Activated T-helper 17 cell treated with anti-CD3 and anti-CD28 coated beads, Interleukin-2, amount 50 U/mL, for 72 hours (primary cell): ENCODE data around the gene RHOC. TPM values are rescaled to one million over a fixed set of nuclear protein-coding genes. Genes with fewer than 3 reads are reported as not detected.
A peak's percentile ranks its signal among the peaks of the same experiment; 100 is the strongest.

Source experiments
- ATAC-seq: fragments of 150-1000 bp; cut with Tn5 transposase; replicated peaks from 2 replicates; pipeline ENCODE4 v1.10.0; 2021; ENCODE audit warnings: mild to moderate bottlenecking, moderate library complexity
- H3K27ac Mint-ChIP-seq: one replicate; pipeline ENCODE4 v1.8.0; 2022; ENCODE audit warnings: mixed read lengths
- H3K27me3 Mint-ChIP-seq: one replicate; pipeline ENCODE4 v1.8.0; 2022; ENCODE audit warnings: mixed read lengths
- H3K36me3 Mint-ChIP-seq: one replicate; pipeline ENCODE4 v1.8.0; 2022; ENCODE audit warnings: low read depth, mild to moderate bottlenecking, mixed read lengths
- H3K4me1 Mint-ChIP-seq: one replicate; pipeline ENCODE4 v1.8.0; 2022; ENCODE audit warnings: mixed read lengths
- H3K4me3 Mint-ChIP-seq: one replicate; pipeline ENCODE4 v1.8.0; 2022; ENCODE audit warnings: mild to moderate bottlenecking, mixed read lengths
- H3K9me3 Mint-ChIP-seq: one replicate; pipeline ENCODE4 v1.8.0; 2022; ENCODE audit warnings: mixed read lengths
- total RNA-seq, 2 donors: library from RNA; stranded (reverse); gene quantifications; one replicate each; pipeline ENCODE4 v1.2.3, GENCODE V29; 2022

RHOC gene
- total RNA-seq, 2 donors from 2014 or later = 39.5 to 59.4 TPM

- no peaks in the 10 kb centered on the region for H3K9me3 Mint-ChIP-seq
- peaks cover 26% of the 10 kb centered on the region for H3K36me3 Mint-ChIP-seq
- ATAC-seq = no peak
- H3K27ac Mint-ChIP-seq = peak overlapping the region; percentile 85
- H3K27me3 Mint-ChIP-seq = no peaks in the 10 kb centered on the region
- H3K4me3 Mint-ChIP-seq = peak overlapping the region; percentile 42
- peaks cover 38% of the 10 kb centered on the region for H3K4me1 Mint-ChIP-seq
Observed at GRCh38 chr1:112701227-112702066, 5.5 kb downstream of the RHOC start.

GRCh38 chr1:112700290-112701226 lies 6.4 kb downstream of the RHOC start:
- ATAC-seq = no peak
- H3K4me3 Mint-ChIP-seq = peak overlapping the region; percentile 42

GRCh38 chr1:112699425-112700144 lies 7.3 kb downstream of the RHOC start:
- peaks cover 28% of the 10 kb centered on the region for H3K4me1 Mint-ChIP-seq
- ATAC-seq = peak; percentile 15
- no peaks in the 10 kb centered on the region for H3K27me3 Mint-ChIP-seq
- H3K9me3 Mint-ChIP-seq = no peaks in the 10 kb centered on the region
- peaks cover 26% of the 10 kb centered on the region for H3K36me3 Mint-ChIP-seq
- H3K4me3 Mint-ChIP-seq = peak overlapping the region; percentile 42
- H3K27ac Mint-ChIP-seq = peak overlapping the region; percentile 85

More at GRCh38 chr1:112700290-112701226, 6.4 kb downstream of the RHOC start:
- Mint-ChIP-seq H3K36me3 (peaks cover 26% of the 10 kb centered on the region), H3K4me1 (peaks cover 36% of the 10 kb centered on the region), H3K27me3 (no peaks in the 10 kb centered on the region), H3K27ac (peak overlapping the region; percentile 85), H3K9me3 (no peaks in the 10 kb centered on the region)

- ATAC-seq = no peak
- Mint-ChIP-seq H3K9me3 (no peaks in the 10 kb centered on the region), H3K27me3 (no peaks in the 10 kb centered on the region), H3K27ac (peak overlapping the region; percentile 39), H3K4me1 (peaks cover 22% of the 10 kb centered on the region), H3K4me3 (no peak overlapping the region), H3K36me3 (peaks cover 26% of the 10 kb centered on the region)
Observed at GRCh38 chr1:112698366-112699310, 8.3 kb downstream of the RHOC start.

GRCh38 chr1:112697781-112698201 lies 9.1 kb downstream of the RHOC start:
- peaks cover 32% of the 10 kb centered on the region for H3K36me3 Mint-ChIP-seq
- no peaks in the 10 kb centered on the region for H3K27me3 Mint-ChIP-seq
- H3K4me3 Mint-ChIP-seq = no peak overlapping the region
- no peak for ATAC-seq
- no peaks in the 10 kb centered on the region for H3K9me3 Mint-ChIP-seq
- no peak overlapping the region for H3K27ac Mint-ChIP-seq
- H3K4me1 Mint-ChIP-seq = peaks cover 22% of the 10 kb centered on the region

- H3K9me3 Mint-ChIP-seq = no peaks in the 10 kb centered on the region
- H3K36me3 Mint-ChIP-seq = peaks cover 33% of the 10 kb centered on the region
- no peak for ATAC-seq
- no peaks in the 10 kb centered on the region for H3K27me3 Mint-ChIP-seq
- H3K27ac Mint-ChIP-seq = no peak overlapping the region
- no peak overlapping the region for H3K4me3 Mint-ChIP-seq
- H3K4me1 Mint-ChIP-seq = peaks cover 12% of the 10 kb centered on the region
Observed at GRCh38 chr1:112696578-112697314, 10.2 kb downstream of the RHOC start.

GRCh38 chr1:112695276-112695675 lies 11.7 kb downstream of the RHOC start:
- H3K9me3 Mint-ChIP-seq = no peaks in the 10 kb centered on the region
- ATAC-seq = no peak
- peaks cover 9% of the 10 kb centered on the region for H3K4me1 Mint-ChIP-seq
- peaks cover 41% of the 10 kb centered on the region for H3K36me3 Mint-ChIP-seq
- H3K27me3 Mint-ChIP-seq = no peaks in the 10 kb centered on the region
- no peak overlapping the region for H3K4me3 Mint-ChIP-seq
- H3K27ac Mint-ChIP-seq = no peak overlapping the region

GRCh38 chr1:112694363-112694929 lies 12.5 kb downstream of the RHOC start:
- Mint-ChIP-seq H3K4me1 (peaks cover 2% of the 10 kb centered on the region), H3K36me3 (peaks cover 39% of the 10 kb centered on the region), H3K4me3 (no peak overlapping the region), H3K27ac (no peak overlapping the region), H3K9me3 (no peaks in the 10 kb centered on the region), H3K27me3 (no peaks in the 10 kb centered on the region)
- no peak for ATAC-seq

GRCh38 chr1:112693821-112694220 lies 13.1 kb downstream of the RHOC start:
- H3K27me3 Mint-ChIP-seq = no peaks in the 10 kb centered on the region
- no peaks in the 10 kb centered on the region for H3K4me1 Mint-ChIP-seq
- H3K27ac Mint-ChIP-seq = no peak overlapping the region
- no peak for ATAC-seq
- no peaks in the 10 kb centered on the region for H3K9me3 Mint-ChIP-seq
- peaks cover 37% of the 10 kb centered on the region for H3K36me3 Mint-ChIP-seq
- H3K4me3 Mint-ChIP-seq = no peak overlapping the region

GRCh38 chr1:112692681-112693080 lies 14.2 kb downstream of the RHOC start:
- no peaks in the 10 kb centered on the region for H3K4me1 Mint-ChIP-seq
- H3K9me3 Mint-ChIP-seq = no peaks in the 10 kb centered on the region
- no peak for ATAC-seq
- no peak overlapping the region for H3K27ac Mint-ChIP-seq
- no peak overlapping the region for H3K4me3 Mint-ChIP-seq
- no peaks in the 10 kb centered on the region for H3K27me3 Mint-ChIP-seq
- peaks cover 37% of the 10 kb centered on the region for H3K36me3 Mint-ChIP-seq

GRCh38 chr1:112689842-112690237 lies 17.1 kb downstream of the RHOC start:
- Mint-ChIP-seq H3K36me3 (peaks cover 37% of the 10 kb centered on the region), H3K4me1 (peaks cover 8% of the 10 kb centered on the region), H3K27ac (no peak overlapping the region), H3K9me3 (no peaks in the 10 kb centered on the region), H3K4me3 (no peak overlapping the region), H3K27me3 (no peaks in the 10 kb centered on the region)
- no peak for ATAC-seq

GRCh38 chr1:112689196-112689841 lies 17.6 kb downstream of the RHOC start:
- H3K27me3 Mint-ChIP-seq = no peaks in the 10 kb centered on the region
- H3K4me3 Mint-ChIP-seq = no peak overlapping the region
- H3K9me3 Mint-ChIP-seq = no peaks in the 10 kb centered on the region
- H3K4me1 Mint-ChIP-seq = peaks cover 8% of the 10 kb centered on the region
- no peak overlapping the region for H3K27ac Mint-ChIP-seq
- H3K36me3 Mint-ChIP-seq = peaks cover 37% of the 10 kb centered on the region
- ATAC-seq = no peak
